ENCODE results near the gene RREB1. TPM values are rescaled to one million over a fixed set of nuclear protein-coding genes. Genes with fewer than 3 reads are reported as not detected.

The RREB1 gene
- total and polyA plus RNA-seq, 12 donors = 3.0 to 47.1 (median 36.1) TPM

- peak in 2 of 8 donors; percentile 39 to 70 for ATAC-seq
- intact Hi-C loops (cut with DNase I) = no loop called here
- TF ChIP-seq, protein P1, sequence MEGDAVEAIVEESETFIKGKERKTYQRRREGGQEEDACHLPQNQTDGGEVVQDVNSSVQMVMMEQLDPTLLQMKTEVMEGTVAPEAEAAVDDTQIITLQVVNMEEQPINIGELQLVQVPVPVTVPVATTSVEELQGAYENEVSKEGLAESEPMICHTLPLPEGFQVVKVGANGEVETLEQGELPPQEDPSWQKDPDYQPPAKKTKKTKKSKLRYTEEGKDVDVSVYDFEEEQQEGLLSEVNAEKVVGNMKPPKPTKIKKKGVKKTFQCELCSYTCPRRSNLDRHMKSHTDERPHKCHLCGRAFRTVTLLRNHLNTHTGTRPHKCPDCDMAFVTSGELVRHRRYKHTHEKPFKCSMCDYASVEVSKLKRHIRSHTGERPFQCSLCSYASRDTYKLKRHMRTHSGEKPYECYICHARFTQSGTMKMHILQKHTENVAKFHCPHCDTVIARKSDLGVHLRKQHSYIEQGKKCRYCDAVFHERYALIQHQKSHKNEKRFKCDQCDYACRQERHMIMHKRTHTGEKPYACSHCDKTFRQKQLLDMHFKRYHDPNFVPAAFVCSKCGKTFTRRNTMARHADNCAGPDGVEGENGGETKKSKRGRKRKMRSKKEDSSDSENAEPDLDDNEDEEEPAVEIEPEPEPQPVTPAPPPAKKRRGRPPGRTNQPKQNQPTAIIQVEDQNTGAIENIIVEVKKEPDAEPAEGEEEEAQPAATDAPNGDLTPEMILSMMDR (IDR thresholded peaks at IDR 0.05) = no peak
Measured at GRCh38 chr6:7129360-7129759, 21.6 kb downstream of the RREB1 start.

GRCh38 chr6:7129784-7130569 lies 22.2 kb downstream of the RREB1 start:
- TF ChIP-seq, protein P1 (IDR thresholded peaks at IDR 0.05) = no peak
- peak overlapping the region in 6 of 10 donors; percentile 5 to 79 (median 28) for H3K27ac ChIP-seq
- H3K4me1 ChIP-seq = peaks cover 8 to 75% (median 42%) of the 10 kb centered on the region in 9 donors
- ATAC-seq (peak in 7 of 8 donors; percentile 37 to 94 (median 53)), DNase-seq (no peak)
- H3K36me3 ChIP-seq = peaks cover 0 to 17% (median 0%) of the 10 kb centered on the region in 9 donors
- no peak overlapping the region for H3K4me3 ChIP-seq
- no peaks in the 10 kb centered on the region for H3K9me3 ChIP-seq
- intact Hi-C loops (cut with DNase I) = no loop called here
- WGBS, 2 donors = 75 to 77% methylated on average over 9 of the region's 9 CpGs
- no peaks in the 10 kb centered on the region for H3K27me3 ChIP-seq

More at GRCh38 chr6:7129360-7129759, 21.6 kb downstream of the RREB1 start:
- H3K4me1 ChIP-seq = peaks cover 8 to 77% (median 49%) of the 10 kb centered on the region in 9 donors
- peak overlapping the region in 5 of 10 donors; percentile 18 to 79 (median 34) for H3K27ac ChIP-seq
- no peaks in the 10 kb centered on the region for H3K27me3 ChIP-seq
- WGBS, 2 donors = 77 to 83% methylated on average over 6 of the region's 6 CpGs
- peaks cover 0 to 23% (median 0%) of the 10 kb centered on the region in 9 donors for H3K36me3 ChIP-seq
- DNase-seq = no peak
- H3K4me3 ChIP-seq = no peak overlapping the region
- H3K9me3 ChIP-seq = no peaks in the 10 kb centered on the region

- ATAC-seq = no peak
- intact Hi-C loops (cut with DNase I) = no loop called here
- Histone ChIP-seq H3K27ac (peak overlapping the region in 1 of 10 donors; percentile 1), H3K36me3 (peaks cover 0 to 13% (median 0%) of the 10 kb centered on the region in 9 donors), H3K9me3 (no peaks in the 10 kb centered on the region), H3K4me3 (no peak overlapping the region), H3K27me3 (no peaks in the 10 kb centered on the region), H3K4me1 (peaks cover 4 to 79% (median 34%) of the 10 kb centered on the region in 9 donors)
- DNase-seq = no peak
- TF ChIP-seq, protein P1 (IDR thresholded peaks at IDR 0.05) = no peak
- WGBS, 2 donors = 86% methylated on average over 3 of the region's 3 CpGs
Measured at GRCh38 chr6:7131390-7131789, 23.6 kb downstream of the RREB1 start.

GRCh38 chr6:7132398-7133035 lies 24.8 kb downstream of the RREB1 start:
- DNase-seq = no peak
- 96 to 98% methylated on average over 8 of the region's 8 CpGs for WGBS, 2 donors
- TF ChIP-seq, protein P1 (IDR thresholded peaks at IDR 0.05) = no peak
- no peaks in the 10 kb centered on the region for H3K9me3 ChIP-seq
- peaks cover 0 to 13% (median 0%) of the 10 kb centered on the region in 9 donors for H3K36me3 ChIP-seq
- no peaks in the 10 kb centered on the region for H3K27me3 ChIP-seq
- no peak for ATAC-seq
- H3K4me3 ChIP-seq = no peak overlapping the region
- peaks cover 10 to 79% (median 38%) of the 10 kb centered on the region in 9 donors for H3K4me1 ChIP-seq
- intact Hi-C loops (cut with DNase I) = no loop called here
- H3K27ac ChIP-seq = no peak overlapping the region

Measured in heart right ventricle (tissue), 16 donors.